ENCODE measurements around the gene TMEM178B.

- TF ChIP-seq CTCF (IDR thresholded peaks at IDR 0.05) = no peak
- TF ChIP-seq POLR2A (IDR thresholded peaks at IDR 0.05) = no peak
Measured at GRCh38 chr7:141203177-141203576, 129.3 kb downstream of the TMEM178B start.

All from right lobe of liver (tissue), 4 donors.